Spinal cord (tissue), 10 donors: ENCODE data around the gene DES. TPM values are rescaled to one million over a fixed set of nuclear protein-coding genes. Genes with fewer than 3 reads are reported as not detected.

ENCODE experiments used
- DNase-seq, 6 donors: peaks; one replicate each; pipeline versions ENCODE4 v3.0.0 to v3.0.0-alpha.2; 2013 to 2015; ENCODE audit warnings: low spot score in 6 of 6, low read depth in 4 of 6
- H3K27ac ChIP-seq: one replicate; pipeline ENCODE4 v1.5.1; 2013; ENCODE audit warnings: low read depth, low read length, control low read depth
- H3K27me3 ChIP-seq: one replicate; pipeline ENCODE4 v1.6.1; 2013; ENCODE audit warnings: low read length; ENCODE audit not compliant: control insufficient read depth, insufficient read depth
- H3K36me3 ChIP-seq: one replicate; pipeline ENCODE4 v1.6.1; 2013; ENCODE audit warnings: low read length; ENCODE audit not compliant: control insufficient read depth, insufficient read depth
- H3K4me1 ChIP-seq: one replicate; pipeline ENCODE4 v1.6.1; 2013; ENCODE audit warnings: low read length; ENCODE audit not compliant: control insufficient read depth, insufficient read depth
- H3K4me3 ChIP-seq: one replicate; pipeline ENCODE4 v1.5.1; 2013; ENCODE audit warnings: low read depth, low read length, control low read depth
- H3K9me3 ChIP-seq: one replicate; pipeline ENCODE4 v1.6.1; 2013; ENCODE audit warnings: low read length; ENCODE audit not compliant: control insufficient read depth, insufficient read depth
- WGBS: methylation state at CpG from one replicate; pipeline ENCODE4 v1.1.5; 2013; ENCODE audit warnings: missing lambda C conversion rate; ENCODE audit not compliant: insufficient coverage; 5-methylcytosine and 5-hydroxymethylcytosine counted together
- polyA plus RNA-seq, 2 donors: library from polyadenylated mRNA; unstranded; fragments of 120-200 nt; gene quantifications; one replicate each; pipeline ENCODE4 v1.2.1, GENCODE V29; 2013; ENCODE audit not compliant: insufficient read length in 2 of 2
- total RNA-seq, 2 donors: library from RNA; depleted of rRNA in 1 of 2; stranded (reverse); fragments of 120-200 nt in 1 of 2; fragments of >200 nt in 1 of 2; gene quantifications; one replicate each; pipeline versions ENCODE4 v1.2.3 to v1.2.4, GENCODE V29; 2013 to 2014
- donor health status: healthy.

DES gene
- total and polyA plus RNA-seq, 4 donors, result 3.5 to 8.8 (median 5.2) TPM

DNA sequence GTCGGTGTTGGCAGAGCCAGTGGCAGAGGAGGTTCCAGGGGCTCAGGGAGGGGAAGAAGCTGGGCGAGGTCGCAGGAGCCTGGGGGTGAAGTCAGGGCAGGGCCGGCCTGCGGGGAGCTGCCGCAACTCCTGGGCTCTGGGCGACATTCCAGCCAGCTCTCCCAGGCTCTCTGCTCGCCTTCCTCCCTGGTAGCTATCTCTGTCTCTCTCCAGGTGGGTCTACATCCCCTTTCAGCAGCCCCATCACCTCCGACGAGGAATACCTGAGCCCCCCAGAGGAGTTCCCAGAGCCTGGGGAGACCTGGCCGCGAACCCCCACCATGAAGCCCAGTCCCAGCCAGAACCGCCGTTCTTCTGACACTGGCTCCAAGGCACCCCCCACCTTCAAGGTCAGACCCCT, 43.5 kb downstream of the DES start:
- Histone ChIP-seq H3K36me3 (peaks cover 75% of the 10 kb centered on the region), H3K4me3 (no peak overlapping the region), H3K27ac (no peak overlapping the region), H3K27me3 (no peaks in the 10 kb centered on the region), H3K9me3 (no peaks in the 10 kb centered on the region), H3K4me1 (peaks cover 28% of the 10 kb centered on the region)
- WGBS, result 82% methylated on average over 12 of the region's 14 CpGs
- DNase-seq, result no peak

GRCh38 chr2:219462349-219462748, 44.2 kb downstream of the DES start:
- WGBS, result 80% methylated on average over 6 of the region's 9 CpGs
- peaks cover 81% of the 10 kb centered on the region for H3K36me3 ChIP-seq
- peaks cover 28% of the 10 kb centered on the region for H3K4me1 ChIP-seq

DNA sequence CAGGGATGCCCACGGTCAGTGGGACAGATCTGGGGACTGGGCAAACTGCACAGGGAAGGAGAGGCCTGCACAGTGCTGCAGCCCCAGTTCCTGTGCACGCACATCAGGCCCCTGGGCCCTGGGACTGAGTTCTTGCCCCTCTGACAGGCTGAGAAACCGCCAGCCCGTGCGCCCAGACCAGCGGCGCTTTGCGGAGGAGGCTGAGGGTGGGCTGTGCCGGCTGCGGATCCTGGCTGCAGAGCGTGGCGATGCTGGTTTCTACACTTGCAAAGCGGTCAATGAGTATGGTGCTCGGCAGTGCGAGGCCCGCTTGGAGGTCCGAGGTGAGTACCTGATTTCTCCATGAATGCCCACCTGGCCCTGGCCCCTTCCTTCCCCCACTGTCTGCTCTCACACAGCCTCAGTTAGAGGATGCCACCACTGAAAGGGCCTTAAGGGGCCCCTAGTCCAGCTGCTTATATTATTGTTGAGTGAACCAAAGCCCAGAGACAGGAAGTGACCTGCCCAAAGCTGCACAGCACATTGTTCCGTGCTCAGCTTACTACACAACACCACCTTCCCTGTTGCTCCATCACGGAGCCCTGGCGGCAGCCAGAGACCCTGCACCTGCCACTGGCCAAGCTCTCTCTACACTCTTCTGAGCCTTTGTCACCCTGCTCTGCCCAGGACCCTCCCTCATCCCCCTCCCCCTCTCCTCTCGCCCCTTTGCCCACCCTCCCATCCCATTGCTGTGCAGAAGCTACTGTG, 46.3 kb downstream of the DES start:
- 90% methylated on average over 20 of the region's 21 CpGs for WGBS
- Histone ChIP-seq H3K27me3 (no peaks in the 10 kb centered on the region), H3K27ac (no peak overlapping the region), H3K4me1 (peaks cover 21% of the 10 kb centered on the region), H3K9me3 (no peaks in the 10 kb centered on the region), H3K36me3 (peaks cover 93% of the 10 kb centered on the region), H3K4me3 (no peak overlapping the region)
- no peak for DNase-seq

More at GRCh38 chr2:219462349-219462748, 44.2 kb downstream of the DES start:
- Histone ChIP-seq H3K9me3 (no peaks in the 10 kb centered on the region), H3K27ac (no peak overlapping the region), H3K27me3 (no peaks in the 10 kb centered on the region), H3K4me3 (no peak overlapping the region)
- DNase-seq, result no peak

GRCh38 chr2:219465659-219466561, 47.7 kb downstream of the DES start:
- Histone ChIP-seq H3K27ac (no peak overlapping the region), H3K36me3 (peaks cover 91% of the 10 kb centered on the region)
- WGBS, result 94% methylated on average over 30 of the region's 47 CpGs

GRCh38 chr2:219466816-219467735, 48.9 kb downstream of the DES start:
- H3K36me3 ChIP-seq, result peaks cover 91% of the 10 kb centered on the region
- no peaks in the 10 kb centered on the region for H3K9me3 ChIP-seq
- DNase-seq, result no peak
- H3K4me3 ChIP-seq, result no peak overlapping the region
- no peaks in the 10 kb centered on the region for H3K27me3 ChIP-seq
- 84% methylated on average over 20 of the region's 28 CpGs for WGBS
- H3K27ac ChIP-seq, result no peak overlapping the region
- H3K4me1 ChIP-seq, result no peaks in the 10 kb centered on the region

More at GRCh38 chr2:219465659-219466561, 47.7 kb downstream of the DES start:
- Histone ChIP-seq H3K27me3 (no peaks in the 10 kb centered on the region), H3K4me3 (no peak overlapping the region), H3K4me1 (peaks cover 7% of the 10 kb centered on the region), H3K9me3 (no peaks in the 10 kb centered on the region)
- no peak for DNase-seq

GRCh38 chr2:219467736-219468075, 49.5 kb downstream of the DES start:
- 93% methylated on average over 2 of the region's 2 CpGs for WGBS

GRCh38 chr2:219468410-219469185, 50.4 kb downstream of the DES start:
- no peak overlapping the region for H3K27ac ChIP-seq
- no peak overlapping the region for H3K4me3 ChIP-seq
- H3K36me3 ChIP-seq, result peaks cover 96% of the 10 kb centered on the region
- H3K4me1 ChIP-seq, result peaks cover 2% of the 10 kb centered on the region
- WGBS, result 94% methylated on average over 22 of the region's 23 CpGs
- H3K27me3 ChIP-seq, result no peaks in the 10 kb centered on the region
- no peaks in the 10 kb centered on the region for H3K9me3 ChIP-seq
- no peak for DNase-seq

More at GRCh38 chr2:219467736-219468075, 49.5 kb downstream of the DES start:
- no peaks in the 10 kb centered on the region for H3K9me3 ChIP-seq
- no peak overlapping the region for H3K27ac ChIP-seq
- H3K4me3 ChIP-seq, result no peak overlapping the region
- no peaks in the 10 kb centered on the region for H3K4me1 ChIP-seq
- DNase-seq, result no peak
- H3K27me3 ChIP-seq, result no peaks in the 10 kb centered on the region
- peaks cover 91% of the 10 kb centered on the region for H3K36me3 ChIP-seq

DNA sequence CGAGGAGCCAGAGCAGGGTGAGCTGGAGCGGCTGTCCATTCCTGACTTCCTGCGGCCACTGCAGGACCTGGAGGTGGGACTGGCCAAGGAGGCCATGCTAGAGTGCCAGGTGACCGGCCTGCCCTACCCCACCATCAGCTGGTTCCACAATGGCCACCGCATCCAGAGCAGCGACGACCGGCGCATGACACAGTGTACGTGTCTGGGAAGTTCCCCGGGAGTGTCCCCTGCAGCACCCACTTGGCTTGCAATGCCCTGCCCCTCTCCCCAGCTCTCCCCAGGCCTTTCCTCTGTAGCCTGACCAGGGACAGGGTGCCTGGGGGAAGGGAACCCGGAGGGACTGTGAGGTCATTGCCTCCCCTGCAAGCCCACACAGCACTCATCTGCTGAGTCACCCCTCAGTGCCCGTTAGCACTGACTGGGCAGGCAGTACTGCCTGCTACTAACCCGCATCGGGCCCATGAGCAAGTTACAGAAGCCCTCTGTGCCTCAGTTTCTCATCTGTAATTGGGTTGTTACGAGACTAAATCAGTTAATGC, 51.1 kb downstream of the DES start:
- Histone ChIP-seq H3K27me3 (no peaks in the 10 kb centered on the region), H3K4me3 (no peak overlapping the region), H3K9me3 (no peaks in the 10 kb centered on the region), H3K36me3 (peaks cover 93% of the 10 kb centered on the region), H3K4me1 (peaks cover 2% of the 10 kb centered on the region), H3K27ac (no peak overlapping the region)
- DNase-seq, result no peak
- WGBS, result 93% methylated on average over 16 of the region's 16 CpGs
